Effector memory CD4-positive, alpha-beta T cell (primary cell): ENCODE results near the gene DPF3.

ENCODE experiments used
- DNase-seq, 3 donors: peaks; one replicate each; pipeline ENCODE4 v3.0.0-alpha.2; 2020
- H3K27ac ChIP-seq: 2 replicates; pipeline ENCODE4 v1.7.0; 2013; ENCODE audit warnings: mild to moderate bottlenecking, low read length, moderate library complexity; ENCODE audit not compliant: insufficient read depth, poor library complexity, severe bottlenecking
- H3K27me3 ChIP-seq: replicated peaks from 2 replicates; pipeline ENCODE4 v1.7.0; 2013; ENCODE audit warnings: mild to moderate bottlenecking, low read length; ENCODE audit not compliant: insufficient read depth, control insufficient read depth, poor library complexity, severe bottlenecking
- H3K36me3 ChIP-seq: 2 replicates; pipeline ENCODE4 v1.7.0; 2013; ENCODE audit warnings: mild to moderate bottlenecking, low read length, moderate library complexity; ENCODE audit not compliant: control insufficient read depth, insufficient read depth
- H3K4me1 ChIP-seq: 2 replicates; pipeline ENCODE4 v1.7.0; 2013; ENCODE audit warnings: low read length, mild to moderate bottlenecking; ENCODE audit not compliant: control insufficient read depth, insufficient read depth, poor library complexity, severe bottlenecking
- H3K4me3 ChIP-seq: 2 replicates; pipeline ENCODE4 v1.7.0; 2013; ENCODE audit warnings: low read length, low read depth, mild to moderate bottlenecking; ENCODE audit not compliant: insufficient read depth, poor library complexity, severe bottlenecking
- H3K9me3 ChIP-seq: 2 replicates; pipeline ENCODE4 v1.7.0; 2013; ENCODE audit warnings: mild to moderate bottlenecking, low read length, moderate library complexity; ENCODE audit not compliant: control insufficient read depth

Gene DPF3

DNA sequence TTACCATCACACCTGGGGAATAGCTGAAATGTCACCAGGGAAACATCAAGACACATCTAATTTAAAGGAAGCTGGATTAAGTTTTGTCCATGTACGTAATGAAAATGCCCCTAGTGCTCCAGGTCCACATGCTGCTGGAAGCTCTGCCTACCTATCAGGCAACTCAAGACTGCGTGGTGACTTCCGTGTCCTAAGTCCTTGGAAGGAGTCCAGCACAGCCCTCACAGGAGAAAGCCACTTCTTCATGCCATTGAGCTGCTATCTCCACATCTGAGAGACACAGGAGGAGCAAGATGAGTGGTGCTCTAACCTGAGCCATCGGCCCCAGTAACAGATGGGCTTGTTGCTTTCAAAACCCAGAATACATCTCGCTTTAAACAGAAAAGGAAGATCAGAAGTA lies 316.4 kb downstream of the DPF3 start:
- Histone ChIP-seq H3K27me3 (no peaks in the 10 kb centered on the region), H3K27ac (no peak overlapping the region)
- no peak for DNase-seq

DNA sequence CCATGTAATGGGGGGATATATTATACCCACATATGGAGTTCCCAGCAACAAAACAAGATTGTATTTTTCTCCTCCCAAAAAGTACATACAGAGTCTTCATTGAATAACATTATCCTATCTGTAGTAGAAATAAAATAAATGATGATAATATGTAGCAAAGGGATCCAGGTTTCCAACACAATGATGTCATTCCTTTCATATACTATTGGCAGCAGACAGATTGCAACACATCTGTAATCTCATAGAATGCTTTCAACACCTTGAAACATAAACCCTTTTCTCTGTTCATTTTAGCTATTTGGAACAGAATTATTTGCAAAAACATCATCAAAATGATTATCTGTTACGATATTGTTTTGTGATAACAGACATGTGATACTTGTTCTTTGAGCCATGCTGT lies 317.6 kb downstream of the DPF3 start:
- Histone ChIP-seq H3K4me3 (no peak overlapping the region), H3K27me3 (no peaks in the 10 kb centered on the region), H3K9me3 (no peaks in the 10 kb centered on the region), H3K36me3 (no peaks in the 10 kb centered on the region), H3K4me1 (no peaks in the 10 kb centered on the region), H3K27ac (no peak overlapping the region)
- no peak for DNase-seq

More for the DNA sequence above, 316.4 kb downstream of the DPF3 start:
- H3K36me3 ChIP-seq = no peaks in the 10 kb centered on the region
- H3K4me1 ChIP-seq = no peaks in the 10 kb centered on the region
- no peak overlapping the region for H3K4me3 ChIP-seq
- no peaks in the 10 kb centered on the region for H3K9me3 ChIP-seq

DNA sequence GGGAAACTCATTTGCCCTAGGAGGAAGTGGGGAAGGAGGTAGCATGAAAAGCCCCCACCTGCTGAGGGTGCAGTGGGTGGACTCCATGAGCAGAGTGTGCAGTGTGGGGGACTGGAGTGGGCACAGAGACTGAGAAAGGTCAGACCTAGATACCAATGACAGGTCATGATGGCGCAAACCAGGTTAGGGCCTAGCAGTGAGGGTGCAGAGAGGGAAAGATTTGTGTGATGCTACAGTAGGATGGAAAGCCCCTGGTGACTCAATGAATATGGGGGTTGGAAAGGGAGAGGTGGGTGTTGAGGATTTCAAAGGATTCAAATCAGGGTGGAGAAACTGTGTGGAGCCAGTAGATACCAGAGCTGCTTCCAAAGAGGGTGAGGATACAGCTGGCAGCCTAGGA lies 319.2 kb downstream of the DPF3 start:
- Histone ChIP-seq H3K27ac (no peak overlapping the region), H3K4me1 (no peaks in the 10 kb centered on the region), H3K9me3 (no peaks in the 10 kb centered on the region), H3K4me3 (no peak overlapping the region), H3K27me3 (no peaks in the 10 kb centered on the region), H3K36me3 (no peaks in the 10 kb centered on the region)
- no peak for DNase-seq

DNA sequence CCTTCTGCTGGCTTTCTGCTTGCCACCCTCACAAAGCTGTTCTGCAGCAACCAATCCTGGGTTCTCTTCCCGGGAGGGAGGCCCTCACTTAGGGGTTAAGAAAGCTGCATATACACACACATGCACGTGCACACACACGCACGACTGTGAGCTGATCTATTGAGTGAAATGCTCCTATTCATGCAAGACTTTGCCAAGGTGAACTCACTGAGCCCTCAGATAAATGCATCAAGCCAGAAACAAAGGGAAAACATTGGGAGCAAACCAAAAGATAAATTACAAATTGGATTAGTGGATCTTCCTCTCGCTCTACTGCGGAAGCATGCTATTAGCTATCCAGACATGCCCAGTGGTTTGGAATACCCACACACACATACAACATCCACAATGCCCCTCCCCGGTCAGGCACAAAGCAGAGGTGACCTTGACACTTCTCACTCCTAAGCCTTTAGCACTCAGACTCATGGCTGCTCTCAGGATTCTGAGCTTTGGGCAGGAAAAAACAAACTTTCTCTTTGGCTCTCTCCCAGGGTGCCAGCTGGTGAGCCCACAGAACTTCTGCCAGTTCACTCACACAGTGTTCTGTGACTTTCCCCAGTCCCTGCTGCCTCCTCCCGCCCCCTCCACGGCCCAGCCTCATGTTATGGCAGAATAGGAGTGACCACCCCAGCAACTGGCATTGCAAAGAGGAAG lies 320.0 kb downstream of the DPF3 start:
- no peak for DNase-seq
- Histone ChIP-seq H3K9me3 (no peaks in the 10 kb centered on the region), H3K4me3 (no peak overlapping the region), H3K27me3 (no peaks in the 10 kb centered on the region), H3K4me1 (no peaks in the 10 kb centered on the region), H3K27ac (no peak overlapping the region), H3K36me3 (no peaks in the 10 kb centered on the region)
